Smooth muscle cell (in vitro differentiated cells): ENCODE results near the gene ADAMTS17. TPM values are rescaled to one million over a fixed set of nuclear protein-coding genes. Genes with fewer than 3 reads are reported as not detected.

Source experiments
- DNase-seq: peaks from one replicate; lab custom pipeline; 2025; ENCODE audit not compliant: unreplicated experiment; lab: John Stamatoyannopoulos, UW
- H2AFZ ChIP-seq: fragments of 200-600 bp; sonication (generic); 2 replicates; pipeline ENCODE4 v1.6.0; 2016; ENCODE audit warnings: antibody characterized with exemption, low read depth, mild to moderate bottlenecking
- H3F3A ChIP-seq: fragments of 200-600 bp; sonication (generic); 2 replicates; pipeline ENCODE4 v1.6.0; 2017; ENCODE audit warnings: antibody characterized with exemption, low read depth
- H3K27ac ChIP-seq: fragments of 200-600 bp; sonication (generic); 2 replicates; pipeline ENCODE4 v1.5.1; 2016; ENCODE audit warnings: low read depth, mild to moderate bottlenecking
- H3K27me3 ChIP-seq: fragments of 200-600 bp; sonication (generic); 2 replicates; pipeline ENCODE4 v1.6.1; 2016; ENCODE audit warnings: low read depth, mild to moderate bottlenecking
- H3K36me3 ChIP-seq: fragments of 200-600 bp; sonication (generic); 2 replicates; pipeline ENCODE4 v1.5.1; 2016; ENCODE audit warnings: low read depth
- H3K4me1 ChIP-seq: fragments of 200-600 bp; sonication (generic); 2 replicates; pipeline ENCODE4 v1.5.1; 2016; ENCODE audit warnings: low read depth
- H3K4me2 ChIP-seq: fragments of 200-600 bp; sonication (generic); 2 replicates; pipeline ENCODE4 v1.6.0; 2016; ENCODE audit warnings: mild to moderate bottlenecking
- H3K4me3 ChIP-seq: fragments of 200-600 bp; sonication (generic); 2 replicates; pipeline ENCODE4 v1.5.1; 2016; ENCODE audit warnings: mild to moderate bottlenecking
- H3K79me2 ChIP-seq: fragments of 200-600 bp; sonication (generic); 2 replicates; pipeline ENCODE4 v1.6.0; 2016; ENCODE audit warnings: low read depth, mild to moderate bottlenecking
- H3K9ac ChIP-seq: fragments of 200-600 bp; sonication (generic); 2 replicates; pipeline ENCODE4 v1.6.0; 2016; ENCODE audit warnings: low read depth
- H3K9me3 ChIP-seq: fragments of 200-600 bp; sonication (generic); replicated peaks from 2 replicates; pipeline ENCODE4 v1.5.1; 2016; ENCODE audit warnings: low read depth
- H4K20me1 ChIP-seq: fragments of 200-600 bp; sonication (generic); 2 replicates; pipeline ENCODE4 v1.6.0; 2016; ENCODE audit warnings: low read depth
- WGBS: methylation state at CpG from one replicate; pipeline ENCODE4 v1.1.7; 2016; ENCODE audit warnings: low lambda C conversion rate; 5-methylcytosine and 5-hydroxymethylcytosine counted together
- polyA plus RNA-seq: library from polyadenylated mRNA; unstranded; fragments of >200 nt; fragmentation: Nextera tagmentation; extraction: Ambion mirVana; gene quantifications from 2 replicates; pipeline ENCODE4 v1.2.1, GENCODE V29; 2016
- total RNA-seq: library from RNA; depleted of rRNA; stranded (reverse); fragments of >200 nt; gene quantifications from 2 replicates; pipeline ENCODE4 v1.2.3, GENCODE V29; 2014
- TF ChIP-seq, protein P1 (sequence below): fragments of 200-600 bp; sonication (generic); IDR thresholded peaks from 2 replicates; pipeline ENCODE4 v1.5.1; 2017; ENCODE audit warnings: borderline replicate concordance, mild to moderate bottlenecking, antibody characterized with exemption; ENCODE audit not compliant: insufficient read depth, poor library complexity, severe bottlenecking

Gene ADAMTS17
- total and polyA plus RNA-seq, 2 experiments from 2014 or later, result 0.63 to 3.1 TPM

DNA sequence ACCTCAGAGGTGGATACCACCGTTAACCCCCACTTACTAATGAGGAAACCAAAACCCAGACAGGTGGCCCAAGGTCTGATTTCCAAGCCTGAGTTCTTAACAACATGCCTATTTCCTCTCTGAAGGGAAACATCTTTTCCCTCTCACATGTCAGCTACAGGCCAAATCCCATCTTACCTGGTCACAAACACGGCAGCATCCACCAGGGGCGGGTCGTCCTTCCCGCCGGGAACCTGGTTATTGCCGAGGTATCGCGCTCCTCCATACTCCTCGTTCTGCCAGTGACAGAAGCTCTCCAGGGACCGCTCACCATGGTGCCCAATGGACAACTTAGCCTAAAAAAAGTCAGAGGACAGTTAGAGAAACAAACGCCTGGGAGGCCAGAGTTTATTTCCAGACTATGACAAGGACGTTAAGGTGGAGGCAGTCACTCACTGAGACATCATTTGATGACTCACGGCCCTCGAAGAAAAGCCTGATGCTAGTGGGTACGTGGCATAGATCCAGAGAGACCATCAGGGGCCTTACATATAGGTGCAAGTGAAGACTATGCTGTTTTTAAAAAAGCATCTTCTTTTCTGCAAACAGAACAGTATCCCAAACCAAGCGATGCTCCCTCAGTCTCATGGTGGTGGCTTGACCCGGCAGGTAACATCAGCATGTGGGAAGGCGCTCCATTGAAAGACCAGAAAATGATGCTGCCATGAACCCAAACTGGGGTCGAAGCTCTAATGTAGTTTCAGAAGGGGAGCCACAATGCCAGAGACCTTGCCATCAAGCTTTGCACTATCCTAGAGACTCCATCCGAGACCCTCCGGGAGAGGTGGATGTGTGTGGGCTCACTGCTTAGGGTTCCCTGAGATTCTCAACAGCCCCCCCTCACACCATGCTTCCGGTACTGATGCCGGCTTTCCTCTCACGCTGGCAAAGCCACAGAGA, 80.2 kb downstream of the ADAMTS17 start:
- peaks cover 7% of the 10 kb centered on the region for H3K27me3 ChIP-seq
- no peak overlapping the region for H3K4me3 ChIP-seq
- no peak overlapping the region for H3K27ac ChIP-seq
- no peaks in the 10 kb centered on the region for H3F3A ChIP-seq
- TF ChIP-seq, protein P1, sequence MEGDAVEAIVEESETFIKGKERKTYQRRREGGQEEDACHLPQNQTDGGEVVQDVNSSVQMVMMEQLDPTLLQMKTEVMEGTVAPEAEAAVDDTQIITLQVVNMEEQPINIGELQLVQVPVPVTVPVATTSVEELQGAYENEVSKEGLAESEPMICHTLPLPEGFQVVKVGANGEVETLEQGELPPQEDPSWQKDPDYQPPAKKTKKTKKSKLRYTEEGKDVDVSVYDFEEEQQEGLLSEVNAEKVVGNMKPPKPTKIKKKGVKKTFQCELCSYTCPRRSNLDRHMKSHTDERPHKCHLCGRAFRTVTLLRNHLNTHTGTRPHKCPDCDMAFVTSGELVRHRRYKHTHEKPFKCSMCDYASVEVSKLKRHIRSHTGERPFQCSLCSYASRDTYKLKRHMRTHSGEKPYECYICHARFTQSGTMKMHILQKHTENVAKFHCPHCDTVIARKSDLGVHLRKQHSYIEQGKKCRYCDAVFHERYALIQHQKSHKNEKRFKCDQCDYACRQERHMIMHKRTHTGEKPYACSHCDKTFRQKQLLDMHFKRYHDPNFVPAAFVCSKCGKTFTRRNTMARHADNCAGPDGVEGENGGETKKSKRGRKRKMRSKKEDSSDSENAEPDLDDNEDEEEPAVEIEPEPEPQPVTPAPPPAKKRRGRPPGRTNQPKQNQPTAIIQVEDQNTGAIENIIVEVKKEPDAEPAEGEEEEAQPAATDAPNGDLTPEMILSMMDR, result no peak
- H3K36me3 ChIP-seq, result no peaks in the 10 kb centered on the region
- no peak overlapping the region for H3K9ac ChIP-seq
- no peak overlapping the region for H3K4me2 ChIP-seq
- WGBS, result 81% methylated on average over 25 of the region's 25 CpGs
- DNase-seq, result no peak
- H3K4me1 ChIP-seq, result no peaks in the 10 kb centered on the region
- no peaks in the 10 kb centered on the region for H4K20me1 ChIP-seq
- H2AFZ ChIP-seq, result no peak overlapping the region
- no peaks in the 10 kb centered on the region for H3K9me3 ChIP-seq
- H3K79me2 ChIP-seq, result no peaks in the 10 kb centered on the region

DNA sequence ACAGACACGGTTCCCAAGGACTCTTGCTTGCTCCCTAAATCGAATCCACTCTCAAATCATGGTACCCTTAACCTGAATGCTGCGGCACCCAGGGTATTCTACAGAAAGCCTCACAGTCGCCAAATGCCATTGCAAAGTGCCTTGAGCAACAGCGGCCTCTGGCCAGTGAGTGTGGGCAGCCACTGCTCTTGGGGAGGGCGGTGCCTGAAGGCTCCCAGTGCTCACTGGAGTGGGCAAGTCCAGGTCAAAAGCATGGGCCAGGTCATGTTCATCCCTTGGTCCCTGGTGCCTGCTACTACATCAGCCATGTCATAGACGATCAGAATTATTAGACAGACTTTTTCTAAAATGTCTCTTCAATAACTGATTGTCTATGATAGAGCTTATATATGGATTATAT, 82.5 kb downstream of the ADAMTS17 start:
- Histone ChIP-seq H3K9ac (no peak overlapping the region), H3K9me3 (no peaks in the 10 kb centered on the region), H4K20me1 (no peaks in the 10 kb centered on the region), H3K36me3 (no peaks in the 10 kb centered on the region), H3K4me3 (no peak overlapping the region), H3F3A (no peaks in the 10 kb centered on the region), H3K79me2 (no peaks in the 10 kb centered on the region), H3K4me1 (no peaks in the 10 kb centered on the region), H3K27ac (no peak overlapping the region), H3K27me3 (peaks cover 7% of the 10 kb centered on the region), H2AFZ (no peak overlapping the region), H3K4me2 (no peak overlapping the region)
- 92% methylated on average over 7 of the region's 7 CpGs for WGBS
- TF ChIP-seq, protein P1, result no peak
- DNase-seq, result no peak

DNA sequence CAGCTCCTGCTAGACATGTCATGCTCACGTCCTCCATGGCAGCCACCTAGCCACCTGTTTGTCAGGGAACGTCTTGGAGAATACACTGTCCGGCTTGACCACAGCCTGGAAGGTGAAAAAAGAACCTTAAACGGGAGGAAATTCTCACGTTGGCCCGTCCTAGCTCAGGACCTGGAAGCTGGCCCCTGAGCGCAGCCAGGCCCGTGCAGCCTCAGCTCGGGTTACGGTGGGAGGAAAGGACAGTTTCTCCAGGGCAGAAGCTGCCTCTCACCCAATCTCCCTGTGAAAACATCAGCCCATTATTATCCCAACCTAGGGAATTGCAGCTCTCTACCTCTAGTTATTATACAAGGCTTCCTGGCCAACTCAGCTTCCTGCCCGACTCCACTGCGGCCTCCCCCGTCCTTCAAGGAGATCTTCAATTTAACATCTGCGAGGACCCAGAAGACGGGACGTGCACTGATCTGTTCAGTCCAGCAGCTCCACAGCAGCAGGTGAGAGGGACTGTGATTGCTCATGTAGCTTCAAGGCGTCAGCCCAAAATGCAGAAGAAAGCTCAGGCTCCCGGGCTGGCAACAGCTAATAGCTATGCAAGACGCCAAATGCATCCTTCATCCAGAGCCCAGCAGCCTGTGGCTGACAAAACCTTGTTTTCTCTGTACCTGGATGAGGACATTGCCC, 84.7 kb downstream of the ADAMTS17 start:
- H4K20me1 ChIP-seq, result no peaks in the 10 kb centered on the region
- no peak overlapping the region for H3K4me3 ChIP-seq
- H3K27me3 ChIP-seq, result no peaks in the 10 kb centered on the region
- no peaks in the 10 kb centered on the region for H3K4me1 ChIP-seq
- no peaks in the 10 kb centered on the region for H3K9me3 ChIP-seq
- no peak overlapping the region for H3K4me2 ChIP-seq
- H3K79me2 ChIP-seq, result no peaks in the 10 kb centered on the region
- no peak overlapping the region for H3K27ac ChIP-seq
- TF ChIP-seq, protein P1, result no peak
- WGBS, result 91% methylated on average over 19 of the region's 19 CpGs
- no peak overlapping the region for H2AFZ ChIP-seq
- H3F3A ChIP-seq, result no peaks in the 10 kb centered on the region
- H3K9ac ChIP-seq, result no peak overlapping the region
- DNase-seq, result no peak
- H3K36me3 ChIP-seq, result no peaks in the 10 kb centered on the region
